ENCODE measurements around the gene RGMB.
"Not testable (repeated sequence)": the region's sequence is repeated elsewhere in the genome, so short reads cannot be mapped to it uniquely, and the experiment has no call there.

The RGMB gene

GRCh38 chr5:98773464-98774191, at the start of gene RGMB:
RGMB (plus strand) TSS chr5:98773663; CDS start chr5:98774071, 408 bp downstream.
- peak; percentile 90 for DNase-seq (ENCODE audit: low spot score)

- DNase-seq (ENCODE audit: low spot score): no peak
These were observed 47.2 kb upstream of the RGMB start for GRCh38 chr5:98726258-98726657.

GRCh38 chr5:98727686-98728085, 45.8 kb upstream of the RGMB start:
- DNase-seq (ENCODE audit: low spot score): no peak

- DNase-seq (ENCODE audit: low spot score): no peak
These were observed 38.8 kb upstream of the RGMB start for GRCh38 chr5:98734646-98735045.

GRCh38 chr5:98735806-98736507, 37.5 kb upstream of the RGMB start:
- DNase-seq (ENCODE audit: low spot score): no peak

- DNase-seq (ENCODE audit: low spot score): no peak
These were observed 36.7 kb upstream of the RGMB start for GRCh38 chr5:98736753-98737152.

- DNase-seq (ENCODE audit: low spot score): not testable (repeated sequence)
These were observed 36.0 kb upstream of the RGMB start for GRCh38 chr5:98737441-98737840.

GRCh38 chr5:98738481-98739149, 34.8 kb upstream of the RGMB start:
- DNase-seq (ENCODE audit: low spot score): not testable (repeated sequence)

GRCh38 chr5:98741926-98742325, 31.5 kb upstream of the RGMB start:
- DNase-seq (ENCODE audit: low spot score): no peak

GRCh38 chr5:98742396-98743073, 30.9 kb upstream of the RGMB start:
- DNase-seq (ENCODE audit: low spot score): no peak

- DNase-seq (ENCODE audit: low spot score): not testable (repeated sequence)
These were observed 25.2 kb upstream of the RGMB start for GRCh38 chr5:98748259-98748658.

GRCh38 chr5:98749046-98749445, 24.4 kb upstream of the RGMB start:
- no peak for DNase-seq (ENCODE audit: low spot score)

- no peak for DNase-seq (ENCODE audit: low spot score)
These were observed 22.8 kb upstream of the RGMB start for GRCh38 chr5:98750693-98751092.

GRCh38 chr5:98752331-98752730, 21.1 kb upstream of the RGMB start:
- not testable (repeated sequence) for DNase-seq (ENCODE audit: low spot score)

- not testable (repeated sequence) for DNase-seq (ENCODE audit: low spot score)
These were observed 20.7 kb upstream of the RGMB start for GRCh38 chr5:98752801-98753200.

- no peak for DNase-seq (ENCODE audit: low spot score)
These were observed 20.0 kb upstream of the RGMB start for GRCh38 chr5:98753507-98753906.

GRCh38 chr5:98755406-98755805, 18.1 kb upstream of the RGMB start:
- DNase-seq (ENCODE audit: low spot score): no peak

- DNase-seq (ENCODE audit: low spot score): no peak
These were observed 15.5 kb upstream of the RGMB start for GRCh38 chr5:98757978-98758377.

GRCh38 chr5:98763001-98763630, 10.3 kb upstream of the RGMB start:
- DNase-seq (ENCODE audit: low spot score): no peak

- DNase-seq (ENCODE audit: low spot score): no peak
These were observed 7.6 kb upstream of the RGMB start for GRCh38 chr5:98765815-98766214.

GRCh38 chr5:98767581-98767980, 5.9 kb upstream of the RGMB start:
- no peak for DNase-seq (ENCODE audit: low spot score)

All from CD4-positive, alpha-beta T cell treated with Interleukin-2 at 100 ng/mL for 4 hours (primary cell).